Measurements from ENCODE around the gene CLEC2B.
A peak's percentile ranks its signal among the peaks of the same experiment; 100 is the strongest.

GRCh38 chr12:9813821-9814798 lies 55.0 kb downstream of the CLEC2B start:
- TF ChIP-seq CTCF (IDR thresholded peaks at IDR 0.05 in 4 of 5, conservative IDR thresholded peaks at IDR 0.05 in 1 of 5) (peak; percentile 14 to 63 (median 46)), POLR2A (IDR thresholded peaks at IDR 0.05) (no peak)

Data from gastrocnemius medialis (tissue), 4 donors.